ENCODE data around the gene GARNL3.
A peak's percentile ranks its signal among the peaks of the same experiment; 100 is the strongest.

Gene GARNL3

DNA sequence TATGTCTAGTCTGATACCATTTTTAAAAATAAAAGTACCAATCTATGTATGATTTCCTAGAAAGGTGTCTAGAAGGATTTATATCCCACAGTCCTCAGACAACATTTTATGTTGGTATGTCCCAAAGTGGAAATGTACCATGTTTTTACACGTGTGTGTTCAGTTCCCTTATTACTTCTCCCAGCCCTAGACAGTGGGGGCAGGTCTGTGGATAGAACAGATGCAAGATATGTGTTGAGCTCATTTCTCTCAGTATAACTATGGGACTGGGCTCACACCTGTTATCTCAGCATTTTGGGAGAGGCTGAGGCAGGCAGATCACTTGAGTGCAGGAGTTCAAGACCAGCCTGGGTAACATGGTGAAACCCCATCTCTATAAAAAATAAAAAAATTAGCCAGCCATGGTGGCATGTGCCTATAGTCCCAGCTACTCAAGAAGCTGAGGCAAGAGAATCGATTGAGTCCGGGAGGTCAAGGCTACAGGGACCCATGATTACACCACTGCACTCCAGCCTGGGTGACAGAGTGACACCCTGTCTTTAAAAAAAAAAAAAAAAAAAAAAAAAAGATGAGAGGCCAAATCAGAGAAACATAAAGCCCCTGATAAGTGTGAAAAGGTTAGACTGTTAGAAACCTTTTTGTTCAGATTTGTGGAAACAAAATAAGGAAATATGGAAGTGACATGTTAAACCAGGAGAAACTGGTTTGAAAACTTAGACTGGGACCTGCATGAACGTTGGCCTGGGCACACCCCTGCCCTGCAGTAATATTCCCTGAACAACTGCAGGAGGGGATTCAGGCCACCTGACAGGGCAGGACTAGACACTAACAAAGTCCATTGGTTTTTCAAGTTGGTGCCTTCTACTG, 125.0 kb downstream of the GARNL3 start:
- no peak for DNase-seq

DNA sequence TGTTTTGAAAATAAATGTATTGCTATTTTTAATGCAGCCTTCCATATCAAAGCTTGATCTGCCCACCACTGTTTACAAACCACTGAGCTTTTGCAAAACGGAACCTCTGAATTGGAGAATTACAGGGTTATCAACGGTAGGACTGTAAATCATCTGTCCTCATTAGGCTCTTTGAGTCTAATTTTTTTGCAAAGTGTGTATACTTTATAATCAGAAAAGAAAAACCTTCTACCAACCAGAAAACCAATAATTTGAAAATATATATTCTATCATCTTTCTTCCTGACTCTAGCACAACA, 125.6 kb downstream of the GARNL3 start:
- no peak for DNase-seq

DNA sequence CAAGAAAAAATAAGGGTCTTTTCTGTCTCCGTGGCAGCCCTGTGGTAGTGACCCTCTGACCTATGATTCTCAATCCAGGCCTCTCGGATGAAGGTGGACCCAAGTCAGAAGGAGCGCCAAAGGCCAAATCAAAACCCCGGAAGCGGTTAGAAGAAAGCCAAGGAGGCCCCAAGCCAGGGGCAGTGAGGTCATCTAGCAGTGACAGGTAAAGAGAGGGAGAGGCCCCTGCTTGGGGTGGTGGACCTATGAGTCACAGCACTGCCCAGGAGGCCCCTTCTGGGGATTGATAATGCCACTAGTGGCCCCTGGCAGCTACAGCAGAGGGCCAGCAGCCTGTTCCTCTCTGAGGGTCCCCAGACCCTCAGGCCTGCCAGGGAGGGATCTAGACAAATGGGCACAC, 126.0 kb downstream of the GARNL3 start:
- no peak for DNase-seq

DNA sequence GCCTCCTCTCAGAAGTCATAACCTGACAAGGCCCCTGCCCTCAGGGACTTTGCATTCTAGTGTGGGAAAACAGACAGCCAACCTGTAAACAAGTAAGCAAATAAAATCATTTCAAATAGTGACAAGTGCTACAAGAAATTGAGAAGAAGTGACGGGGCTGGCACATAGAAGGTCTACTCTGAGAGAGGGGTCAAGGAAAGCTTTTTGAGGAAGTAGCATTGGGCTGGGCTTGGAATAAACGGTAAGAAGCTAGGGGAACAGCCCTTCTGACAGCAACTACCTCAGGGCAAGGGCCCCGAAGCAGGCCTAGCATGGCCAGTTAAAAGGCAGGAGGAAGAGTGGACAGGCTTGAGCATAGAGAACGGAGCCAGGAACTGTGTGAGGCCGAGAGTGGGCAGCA, 127.6 kb downstream of the GARNL3 start:
- DNase-seq: no peak

DNA sequence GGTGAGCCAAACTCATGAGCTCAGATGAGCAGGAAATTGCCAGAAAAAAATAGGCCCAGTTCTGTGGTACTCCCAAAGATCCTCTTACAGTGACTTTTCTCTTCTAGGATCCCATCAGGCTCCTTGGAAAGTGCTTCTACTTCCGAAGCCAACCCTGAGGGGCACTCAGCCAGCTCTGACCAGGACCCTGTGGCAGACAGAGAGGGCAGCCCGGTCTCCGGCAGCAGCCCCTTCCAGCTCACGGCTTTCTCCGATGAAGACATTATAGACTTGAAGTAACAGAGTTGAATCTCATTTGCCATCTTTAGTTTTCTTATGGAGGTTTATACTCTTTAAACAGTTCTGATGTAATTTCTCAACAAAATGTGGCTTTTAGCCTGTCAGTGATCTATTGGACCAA, 128.4 kb downstream of the GARNL3 start:
- DNase-seq: no peak

DNA sequence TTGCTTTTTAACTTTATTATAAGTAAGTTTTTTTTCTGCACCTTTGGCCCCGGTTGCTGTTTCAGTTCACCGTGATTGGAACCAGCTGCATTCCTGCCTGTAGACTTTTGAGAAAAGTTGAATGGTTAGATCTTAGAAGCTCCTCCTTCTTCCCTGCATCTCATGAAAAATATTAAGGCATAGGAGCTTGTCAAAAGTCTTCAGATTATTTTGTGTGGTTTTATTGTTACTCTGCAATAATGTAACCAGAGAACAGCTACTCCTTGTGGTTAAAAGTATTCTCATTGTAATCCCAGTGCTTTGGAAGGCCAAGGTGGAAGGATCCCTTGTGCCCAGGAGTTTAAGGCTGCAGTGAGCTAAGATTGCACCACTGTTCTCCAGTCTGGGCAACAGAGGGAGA, 129.1 kb downstream of the GARNL3 start:
- no peak for DNase-seq

DNA sequence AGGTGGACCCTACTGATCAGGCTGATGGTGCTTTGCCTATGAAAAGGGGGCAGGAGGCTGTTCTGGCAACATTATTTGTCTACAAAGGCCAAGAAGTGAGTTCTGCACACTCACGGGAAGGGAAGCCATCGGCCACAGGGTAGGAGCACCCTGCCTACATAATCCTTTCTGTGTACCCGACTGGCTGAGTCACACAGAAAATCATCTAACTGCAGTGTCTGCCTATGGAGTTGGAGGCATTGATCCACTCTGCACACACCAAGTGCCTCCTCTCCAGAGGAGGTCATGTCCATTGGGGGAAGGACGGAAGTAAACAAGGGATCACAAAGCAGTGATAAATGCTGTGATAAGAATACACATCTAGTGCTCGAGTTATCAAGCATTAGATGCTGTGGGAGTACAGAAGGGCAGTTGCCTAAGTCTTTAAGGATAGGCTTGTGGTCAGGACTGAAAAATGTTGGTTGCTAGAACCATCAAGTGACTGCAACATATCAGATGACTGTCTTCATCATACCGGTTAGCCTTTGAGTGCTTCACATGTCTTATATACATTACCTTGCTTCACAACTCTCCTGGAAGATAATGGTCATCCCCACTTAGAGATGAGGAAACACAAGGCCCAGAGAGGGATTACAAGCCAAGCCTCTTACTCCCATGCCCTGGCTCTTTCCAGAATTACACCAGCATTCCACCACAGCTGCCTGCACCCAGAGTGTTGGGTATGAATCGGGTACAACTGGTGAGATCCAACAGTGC, 131.1 kb downstream of the GARNL3 start:
- no peak for DNase-seq

DNA sequence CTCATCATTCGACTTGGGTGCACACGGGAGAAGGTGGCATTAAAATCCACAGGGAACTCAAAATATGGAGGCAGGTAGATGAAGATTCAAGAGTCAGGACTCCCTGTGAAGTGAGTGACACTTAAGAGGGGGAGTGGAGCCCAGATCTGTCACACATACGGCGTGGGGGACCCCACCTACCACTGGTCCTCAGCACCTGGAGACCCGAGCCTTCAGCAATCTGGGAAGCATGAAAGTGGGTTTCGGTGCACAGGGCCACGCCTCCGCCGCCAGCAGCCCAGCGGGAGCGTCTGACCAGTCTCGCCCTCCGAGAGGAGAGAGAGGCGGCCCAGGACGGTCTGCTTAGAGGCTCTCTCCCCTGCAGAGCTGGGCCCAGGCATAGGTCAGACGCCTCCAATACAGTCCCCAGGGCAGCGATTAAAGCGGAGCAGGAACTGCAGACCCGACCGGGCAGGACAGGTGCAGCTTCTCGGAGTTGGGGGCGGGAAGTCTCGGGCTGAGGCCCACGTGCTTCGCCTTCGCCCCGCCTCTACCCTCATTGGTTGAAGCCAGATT, 131.8 kb downstream of the GARNL3 start:
- no peak for DNase-seq

DNA sequence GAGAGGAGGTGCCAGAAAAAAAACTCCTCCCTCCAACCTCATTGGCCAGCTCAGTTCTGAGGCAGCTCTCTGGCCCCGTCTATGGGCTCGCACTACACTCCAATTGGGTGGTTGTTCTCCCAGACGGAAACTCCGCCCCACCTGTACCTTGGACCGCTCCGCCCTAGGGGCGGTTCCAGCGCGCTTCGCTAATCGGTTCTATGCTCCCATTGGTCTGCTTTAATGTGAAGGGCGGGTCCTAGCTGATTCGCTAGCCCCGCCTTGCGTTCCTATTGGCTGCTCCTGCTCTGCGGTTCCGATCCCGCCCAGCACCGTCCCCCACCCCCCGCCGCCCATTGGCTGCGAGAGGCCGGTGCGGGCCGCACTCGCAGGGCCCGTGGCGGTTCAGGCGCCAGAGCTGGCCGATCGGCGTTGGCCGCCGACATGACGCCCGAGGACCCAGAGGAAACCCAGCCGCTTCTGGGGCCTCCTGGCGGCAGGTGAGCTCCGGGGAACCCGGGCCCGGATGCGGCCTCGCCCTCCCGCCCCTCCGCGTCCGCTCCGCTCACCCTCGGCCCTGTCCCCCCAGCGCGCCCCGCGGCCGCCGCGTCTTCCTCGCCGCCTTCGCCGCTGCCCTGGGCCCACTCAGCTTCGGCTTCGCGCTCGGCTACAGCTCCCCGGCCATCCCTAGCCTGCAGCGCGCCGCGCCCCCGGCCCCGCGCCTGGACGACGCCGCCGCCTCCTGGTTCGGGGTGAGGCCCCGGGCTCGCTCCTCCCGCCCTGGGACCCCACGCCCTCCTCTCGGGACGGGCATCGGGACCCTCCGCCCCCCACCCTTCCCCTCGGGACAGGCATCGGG, 132.5 kb downstream of the GARNL3 start, which contains the start of gene SLC2A8:
Gene SLC2A8 (plus strand): TSS at position 362 of the 838 bp plus-strand sequence. CDS start 62 bp downstream, at position 424.
- DNase-seq: peak; percentile 56

DNA sequence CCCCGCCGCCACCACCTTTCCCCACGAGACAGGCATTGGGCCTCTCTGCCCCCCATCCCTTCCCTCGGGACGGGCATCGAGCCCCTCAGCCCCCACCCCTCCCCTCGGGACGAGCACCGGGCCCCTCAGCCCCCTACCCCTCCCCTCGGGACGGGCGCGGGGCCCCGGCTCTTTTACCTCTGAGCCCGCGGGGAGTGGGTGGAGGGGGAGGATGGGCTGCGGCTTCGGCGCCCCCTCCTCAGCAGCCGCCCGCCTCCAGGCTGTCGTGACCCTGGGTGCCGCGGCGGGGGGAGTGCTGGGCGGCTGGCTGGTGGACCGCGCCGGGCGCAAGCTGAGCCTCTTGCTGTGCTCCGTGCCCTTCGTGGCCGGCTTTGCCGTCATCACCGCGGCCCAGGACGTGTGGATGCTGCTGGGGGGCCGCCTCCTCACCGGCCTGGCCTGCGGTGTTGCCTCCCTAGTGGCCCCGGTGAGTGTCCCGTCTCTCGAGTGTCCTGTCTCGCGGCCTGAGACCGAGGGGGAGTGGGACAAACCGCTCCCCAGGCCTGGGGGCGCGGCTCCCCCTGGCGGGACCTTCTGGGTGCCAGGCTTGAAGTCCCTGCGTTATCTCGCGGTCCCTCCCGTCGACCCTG, 133.2 kb downstream of the GARNL3 start:
- DNase-seq: no peak

DNA sequence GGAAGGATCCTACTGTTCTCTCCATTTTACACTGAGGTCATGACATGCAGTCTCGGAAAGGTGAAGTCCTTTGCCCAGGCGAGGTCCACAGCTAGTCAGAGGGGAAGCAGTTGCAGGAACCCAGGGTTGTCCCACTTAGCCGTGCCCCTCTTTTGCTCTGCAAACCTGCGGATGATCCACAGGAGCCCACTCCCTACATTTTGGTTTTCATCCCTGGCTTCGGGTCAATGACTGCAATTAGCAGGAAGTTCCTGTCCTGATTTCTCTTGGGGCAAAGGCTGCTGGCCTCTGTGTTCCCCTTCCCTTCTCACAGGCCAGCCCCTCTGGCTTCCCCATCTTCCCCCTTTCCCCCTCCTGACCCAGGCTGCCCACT, 133.7 kb downstream of the GARNL3 start:
- DNase-seq: no peak

DNA sequence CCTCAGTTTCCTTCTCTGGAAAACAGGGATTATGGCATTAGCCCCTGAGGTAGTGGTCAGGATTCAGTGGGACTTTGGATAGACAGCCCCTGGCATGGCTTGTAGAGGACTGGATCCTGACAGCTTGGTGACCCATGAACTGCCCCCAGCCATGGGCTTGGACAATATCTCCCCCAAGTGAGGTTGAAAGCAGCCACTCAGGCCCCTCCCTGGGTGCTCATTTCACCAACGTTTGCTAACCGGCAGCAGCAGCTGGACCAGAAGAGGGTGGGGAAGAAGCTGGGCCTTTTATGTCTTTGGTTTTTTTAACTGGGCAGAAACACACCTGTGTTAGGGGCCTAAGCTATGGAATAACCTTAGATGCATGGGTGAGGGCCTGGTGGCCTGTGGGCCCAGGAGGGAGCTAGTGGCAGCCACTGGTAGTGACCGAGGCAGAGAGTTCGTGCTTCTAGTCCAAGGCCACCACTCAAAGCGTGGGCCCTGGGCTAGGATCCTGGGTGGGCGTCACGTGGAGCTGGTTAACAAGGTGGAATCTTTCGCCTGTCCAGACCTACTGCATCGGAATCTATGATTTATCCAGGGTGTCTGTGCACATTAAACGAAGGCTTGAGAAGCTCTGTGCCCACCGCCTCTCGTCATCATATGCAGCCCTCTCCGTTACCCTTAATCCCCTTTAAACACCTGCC, 134.3 kb downstream of the GARNL3 start:
- no peak for DNase-seq

DNA sequence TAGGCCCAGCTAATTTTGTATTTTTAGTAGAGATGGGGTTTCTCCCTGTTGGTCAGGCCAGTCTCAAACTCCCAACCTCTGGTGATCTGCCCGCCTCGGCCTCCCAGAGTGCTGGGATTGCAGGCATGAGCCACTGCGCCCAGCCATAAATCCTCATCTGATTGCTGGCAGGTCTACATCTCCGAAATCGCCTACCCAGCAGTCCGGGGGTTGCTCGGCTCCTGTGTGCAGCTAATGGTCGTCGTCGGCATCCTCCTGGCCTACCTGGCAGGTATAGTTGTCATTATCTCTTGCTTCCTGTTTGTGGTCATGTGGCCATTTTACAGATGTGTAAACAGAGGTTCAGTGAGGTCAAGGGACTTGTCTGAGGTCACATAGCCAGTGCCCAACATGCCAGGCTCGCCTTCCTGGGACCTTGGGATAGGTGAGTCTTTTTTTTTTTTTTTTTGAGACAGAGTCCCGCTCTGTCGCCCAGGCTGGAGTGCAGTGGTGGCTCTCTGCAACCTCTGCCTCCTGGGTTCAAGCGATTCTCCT, 135.2 kb downstream of the GARNL3 start:
- DNase-seq: no peak

DNA sequence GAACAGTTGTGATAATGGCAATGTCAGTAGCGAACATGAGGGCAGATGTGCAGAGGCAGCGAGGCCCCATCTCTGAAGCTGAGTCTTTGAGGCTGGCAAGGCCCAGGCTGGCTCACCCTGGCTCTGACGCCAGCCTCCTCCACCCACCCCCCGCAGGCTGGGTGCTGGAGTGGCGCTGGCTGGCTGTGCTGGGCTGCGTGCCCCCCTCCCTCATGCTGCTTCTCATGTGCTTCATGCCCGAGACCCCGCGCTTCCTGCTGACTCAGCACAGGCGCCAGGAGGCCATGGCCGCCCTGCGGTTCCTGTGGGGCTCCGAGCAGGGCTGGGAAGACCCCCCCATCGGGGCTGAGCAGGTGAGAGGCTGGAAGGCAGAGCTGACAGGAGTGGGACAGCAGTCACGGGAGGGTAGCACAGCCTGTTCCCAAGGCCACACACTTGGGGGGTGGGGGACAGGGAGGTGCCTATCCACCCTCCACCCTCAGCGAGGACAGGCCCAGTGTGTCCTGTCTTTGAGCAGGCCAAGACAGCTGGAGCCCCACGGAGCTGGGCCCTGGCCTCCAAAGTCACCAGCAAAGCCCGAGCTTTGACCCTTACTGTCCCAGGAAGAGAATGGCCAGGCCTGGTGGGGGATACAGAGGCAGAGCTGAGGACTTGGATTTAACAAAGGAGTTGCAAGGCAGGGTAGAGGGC, 138.0 kb downstream of the GARNL3 start:
- DNase-seq: no peak

DNA sequence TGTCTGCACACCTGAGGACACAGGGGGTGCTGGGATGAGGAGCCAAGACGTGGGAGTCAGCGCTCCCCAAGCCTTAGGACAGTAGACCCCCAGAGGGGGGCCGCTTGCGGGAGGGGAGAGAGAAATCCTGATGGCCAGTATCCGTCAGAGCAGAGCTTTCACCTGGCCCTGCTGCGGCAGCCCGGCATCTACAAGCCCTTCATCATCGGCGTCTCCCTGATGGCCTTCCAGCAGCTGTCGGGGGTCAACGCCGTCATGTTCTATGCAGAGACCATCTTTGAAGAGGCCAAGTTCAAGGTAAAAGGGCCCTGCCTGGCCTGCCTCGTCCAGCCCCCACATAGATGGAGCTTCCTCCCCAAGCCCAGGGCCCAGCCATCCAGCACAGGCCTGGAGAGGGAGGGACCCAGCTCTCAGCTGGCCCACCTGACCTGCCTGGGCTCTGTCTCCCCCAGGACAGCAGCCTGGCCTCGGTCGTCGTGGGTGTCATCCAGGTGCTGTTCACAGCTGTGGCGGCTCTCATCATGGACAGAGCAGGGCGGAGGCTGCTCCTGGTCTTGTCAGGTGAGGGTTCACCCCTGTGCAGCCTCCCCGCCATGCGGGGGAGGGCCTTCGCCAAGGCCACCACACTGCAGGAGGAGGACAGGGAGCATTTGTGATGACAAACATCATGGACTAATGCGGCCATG, 139.1 kb downstream of the GARNL3 start:
- no peak for DNase-seq

DNA sequence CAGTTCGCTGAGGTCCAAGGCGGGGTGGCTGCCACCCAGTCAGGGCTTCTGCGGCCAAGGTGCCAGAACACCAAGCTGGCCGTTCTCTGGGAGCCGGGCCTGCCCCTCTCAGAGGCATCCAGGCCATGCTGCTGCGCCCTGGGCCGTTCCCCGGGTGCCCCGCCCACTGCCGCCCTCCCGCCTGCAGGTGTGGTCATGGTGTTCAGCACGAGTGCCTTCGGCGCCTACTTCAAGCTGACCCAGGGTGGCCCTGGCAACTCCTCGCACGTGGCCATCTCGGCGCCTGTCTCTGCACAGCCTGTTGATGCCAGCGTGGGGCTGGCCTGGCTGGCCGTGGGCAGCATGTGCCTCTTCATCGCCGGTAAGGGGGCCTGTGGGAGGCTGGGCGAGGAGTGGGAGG, 140.1 kb downstream of the GARNL3 start:
- DNase-seq: no peak

DNA sequence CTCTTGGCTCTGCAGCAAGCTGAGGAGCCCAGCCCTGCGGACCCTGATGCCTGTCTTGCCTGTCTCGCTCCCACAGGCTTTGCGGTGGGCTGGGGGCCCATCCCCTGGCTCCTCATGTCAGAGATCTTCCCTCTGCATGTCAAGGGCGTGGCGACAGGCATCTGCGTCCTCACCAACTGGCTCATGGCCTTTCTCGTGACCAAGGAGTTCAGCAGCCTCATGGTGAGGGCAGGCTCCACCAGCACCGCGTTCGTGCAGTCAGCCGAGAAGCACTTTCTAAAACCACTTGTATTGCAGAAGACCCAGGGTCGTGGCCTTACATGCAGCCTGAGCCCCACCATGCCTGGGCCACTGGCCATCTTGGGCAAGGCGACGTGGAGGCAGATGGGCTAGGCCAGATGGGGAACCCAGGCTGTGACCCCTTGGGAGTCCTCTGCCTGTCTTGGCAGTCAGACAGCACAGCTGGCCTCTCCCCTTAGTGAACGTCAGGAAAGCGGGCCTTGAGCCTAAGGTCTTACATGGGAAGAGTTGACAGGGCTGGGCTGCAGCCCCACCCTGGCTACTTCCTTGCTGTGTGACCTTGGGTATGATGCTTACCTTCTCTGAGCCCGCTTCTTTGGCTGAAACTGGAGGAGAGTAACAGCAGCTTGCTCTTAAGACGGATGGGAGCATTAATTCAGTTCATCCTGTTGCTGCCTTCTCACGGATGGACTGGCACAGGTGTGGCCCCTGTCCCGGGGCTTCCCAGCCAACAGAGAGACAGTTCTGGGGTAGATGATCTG, 141.0 kb downstream of the GARNL3 start:
- no peak for DNase-seq

DNA sequence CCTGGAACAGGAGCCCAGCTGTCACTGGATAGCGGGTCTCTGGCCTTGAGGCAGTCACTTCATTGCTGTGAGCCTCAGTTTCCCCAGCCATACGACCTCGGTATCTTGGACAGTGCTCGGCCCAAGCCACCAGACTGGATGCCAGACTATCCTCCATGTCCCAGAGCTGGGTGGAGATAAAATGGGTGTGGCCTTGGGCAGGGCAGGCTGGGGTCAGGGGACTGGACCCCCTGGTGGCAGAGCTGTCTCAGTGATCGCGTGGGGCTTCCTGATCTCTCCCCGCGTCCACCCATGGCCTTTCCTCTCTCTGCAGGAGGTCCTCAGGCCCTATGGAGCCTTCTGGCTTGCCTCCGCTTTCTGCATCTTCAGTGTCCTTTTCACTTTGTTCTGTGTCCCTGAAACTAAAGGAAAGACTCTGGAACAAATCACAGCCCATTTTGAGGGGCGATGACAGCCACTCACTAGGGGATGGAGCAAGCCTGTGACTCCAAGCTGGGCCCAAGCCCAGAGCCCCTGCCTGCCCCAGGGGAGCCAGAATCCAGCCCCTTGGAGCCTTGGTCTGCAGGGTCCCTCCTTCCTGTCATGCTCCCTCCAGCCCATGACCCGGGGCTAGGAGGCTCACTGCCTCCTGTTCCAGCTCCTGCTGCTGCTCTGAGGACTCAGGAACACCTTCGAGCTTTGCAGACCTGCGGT, 142.4 kb downstream of the GARNL3 start:
- DNase-seq: no peak

DNA sequence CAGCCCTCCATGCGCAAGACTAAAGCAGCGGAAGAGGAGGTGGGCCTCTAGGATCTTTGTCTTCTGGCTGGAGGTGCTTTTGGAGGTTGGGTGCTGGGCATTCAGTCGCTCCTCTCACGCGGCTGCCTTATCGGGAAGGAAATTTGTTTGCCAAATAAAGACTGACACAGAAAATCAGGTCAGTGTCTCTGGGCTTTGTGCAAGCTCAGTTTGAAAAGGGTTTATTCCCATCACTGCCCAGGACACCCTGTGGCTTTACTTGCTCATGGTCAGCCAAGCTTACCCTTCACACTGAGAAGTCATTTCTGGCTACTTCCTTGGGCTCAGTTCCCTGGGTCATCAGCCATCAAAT, 142.9 kb downstream of the GARNL3 start:
- no peak for DNase-seq

Measured in effector CD8-positive, alpha-beta T cell (primary cell).